ENCODE data around the gene UCHL1.

The UCHL1 gene

GRCh38 chr4:41256740-41257256 is at the start of gene UCHL1:
Gene UCHL1 (plus strand): TSS chr4:41256928. CDS start chr4:41256977, 49 bp downstream.
- DNase-seq, result peak; percentile 57

- DNase-seq, result no peak
These were observed 49.4 kb upstream of the UCHL1 start for GRCh38 chr4:41207291-41207831.

GRCh38 chr4:41209187-41209586 is 47.5 kb upstream of the UCHL1 start:
- DNase-seq, result no peak

- DNase-seq, result no peak
These were observed 46.8 kb upstream of the UCHL1 start for GRCh38 chr4:41209901-41210300.

GRCh38 chr4:41211951-41212615 is 44.6 kb upstream of the UCHL1 start:
- DNase-seq, result no peak

- DNase-seq, result peak; percentile 25
These were observed 44.0 kb upstream of the UCHL1 start for GRCh38 chr4:41212616-41213203.

GRCh38 chr4:41213625-41214135 is 43.0 kb upstream of the UCHL1 start:
- no peak for DNase-seq

- peak; percentile 95 for DNase-seq
These were observed 42.4 kb upstream of the UCHL1 start, which contains the start of gene APBB2 for GRCh38 chr4:41214136-41214824. Gene APBB2 (minus strand): TSS chr4:41214542. CDS start chr4:41033254, 181,288 bp downstream.

GRCh38 chr4:41214825-41215146 is 41.9 kb upstream of the UCHL1 start:
- no peak for DNase-seq

GRCh38 chr4:41215155-41215554 is 41.6 kb upstream of the UCHL1 start:
- DNase-seq, result no peak

GRCh38 chr4:41215969-41216293 is 40.8 kb upstream of the UCHL1 start:
- no peak for DNase-seq

GRCh38 chr4:41216294-41217019 is 40.3 kb upstream of the UCHL1 start:
- peak; percentile 35 for DNase-seq

GRCh38 chr4:41217020-41217333 is 39.8 kb upstream of the UCHL1 start:
- DNase-seq, result no peak

GRCh38 chr4:41217374-41217773 is 39.4 kb upstream of the UCHL1 start:
- DNase-seq, result no peak

- no peak for DNase-seq
These were observed 38.0 kb upstream of the UCHL1 start for GRCh38 chr4:41218703-41219102.

- DNase-seq, result no peak
These were observed 37.2 kb upstream of the UCHL1 start for GRCh38 chr4:41219421-41219950.

- DNase-seq, result no peak
These were observed 34.7 kb upstream of the UCHL1 start for GRCh38 chr4:41221850-41222645.

- no peak for DNase-seq
These were observed 28.8 kb upstream of the UCHL1 start for GRCh38 chr4:41227902-41228301.

GRCh38 chr4:41232406-41232805 is 24.3 kb upstream of the UCHL1 start:
- DNase-seq, result no peak

- no peak for DNase-seq
These were observed 23.9 kb upstream of the UCHL1 start for GRCh38 chr4:41232856-41233255.

- no peak for DNase-seq
These were observed 20.7 kb upstream of the UCHL1 start for GRCh38 chr4:41236032-41236431.

GRCh38 chr4:41236508-41236907 is 20.2 kb upstream of the UCHL1 start:
- no peak for DNase-seq
